GM19452 (cell line): ENCODE results near the gene FAM135A.
"Not testable (repeated sequence)": the region's sequence is repeated elsewhere in the genome, so short reads cannot be mapped to it uniquely, and the experiment has no call there.

Experiments used
- ATAC-seq: cut with Tn5 transposase; IDR thresholded peaks from one replicate; pipeline ENCODE4 v1.9.1; 2021; ENCODE audit not compliant: unreplicated experiment

The FAM135A gene

GRCh38 chr6:70609181-70609580 is 195.9 kb downstream of the FAM135A start:
- ATAC-seq, result not testable (repeated sequence)
